GM23338 (cell line): ENCODE results near the gene CDH23. TPM values are rescaled to one million over a fixed set of nuclear protein-coding genes. Genes with fewer than 3 reads are reported as not detected.

Source experiments
- ATAC-seq: fragments of 200-7000 bp; cut with Tn5 transposase; 3 replicates; pipeline ENCODE4 v1.9.1; 2020
- DNase-seq: peaks from one replicate; pipeline ENCODE4 v3.0.0-alpha.2; 2015; ENCODE audit warnings: low spot score
- H2AFZ ChIP-seq: fragments of 200-600 bp; sonication (generic); 2 replicates; pipeline ENCODE4 v1.8.0; 2016; ENCODE audit warnings: antibody characterized with exemption, mild to moderate bottlenecking, moderate library complexity
- H3F3A ChIP-seq: fragments of 200-600 bp; sonication (generic); replicated peaks from 2 replicates; pipeline ENCODE4 v1.8.0; 2017; ENCODE audit warnings: antibody characterized with exemption, mixed run types, low read depth
- H3K27ac ChIP-seq: fragments of 200-600 bp; sonication (generic); 2 replicates; pipeline ENCODE4 v1.6.1; 2016; ENCODE audit warnings: low read depth
- H3K27me3 ChIP-seq: fragments of 200-600 bp; sonication (generic); 2 replicates; pipeline ENCODE4 v1.8.0; 2016; ENCODE audit warnings: mild to moderate bottlenecking, mixed run types, moderate library complexity; ENCODE audit not compliant: insufficient read depth
- H3K36me3 ChIP-seq: fragments of 200-600 bp; sonication (generic); 2 replicates; pipeline ENCODE4 v1.8.0; 2016; ENCODE audit warnings: mild to moderate bottlenecking; ENCODE audit not compliant: insufficient read depth
- H3K4me1 ChIP-seq: fragments of 200-600 bp; sonication (generic); 2 replicates; pipeline ENCODE4 v1.8.0; 2016; ENCODE audit warnings: mild to moderate bottlenecking, moderate library complexity; ENCODE audit not compliant: insufficient read depth
- H3K4me2 ChIP-seq: fragments of 200-600 bp; sonication (generic); 2 replicates; pipeline ENCODE4 v1.7.1; 2017; ENCODE audit warnings: mixed run types
- H3K4me3 ChIP-seq: fragments of 200-600 bp; sonication (generic); 2 replicates; pipeline ENCODE4 v1.6.1; 2016; ENCODE audit warnings: mixed run types
- H3K79me2 ChIP-seq: fragments of 200-600 bp; sonication (generic); replicated peaks from 2 replicates; pipeline ENCODE4 v1.8.0; 2017; ENCODE audit warnings: mild to moderate bottlenecking; ENCODE audit not compliant: insufficient read depth
- H3K9me2 ChIP-seq: fragments of 200-600 bp; sonication (generic); 2 replicates; pipeline ENCODE4 v1.8.0; 2017; ENCODE audit not compliant: insufficient read depth
- H4K20me1 ChIP-seq: fragments of 200-600 bp; sonication (generic); replicated peaks from 2 replicates; pipeline ENCODE4 v1.8.0; 2017; ENCODE audit warnings: mild to moderate bottlenecking; ENCODE audit not compliant: insufficient read depth
- H3K27ac Mint-ChIP-seq: 2 replicates; pipeline ENCODE4 v1.8.0; 2020; ENCODE audit warnings: inconsistent platforms, mild to moderate bottlenecking, moderate library complexity, mixed read lengths
- H3K27me3 Mint-ChIP-seq: 3 replicates; pipeline ENCODE4 v1.8.0; 2022; ENCODE audit warnings: low read depth, mild to moderate bottlenecking, moderate library complexity, mixed read lengths, inconsistent platforms; ENCODE audit not compliant: insufficient read depth, poor library complexity
- H3K36me3 Mint-ChIP-seq: 3 replicates; pipeline ENCODE4 v1.8.0; 2021; ENCODE audit warnings: low read depth, mild to moderate bottlenecking, inconsistent platforms, moderate library complexity, mixed read lengths
- H3K4me1 Mint-ChIP-seq: 3 replicates; pipeline ENCODE4 v1.8.0; 2020; ENCODE audit warnings: mild to moderate bottlenecking, inconsistent platforms, mixed read lengths
- H3K4me3 Mint-ChIP-seq: 3 replicates; pipeline ENCODE4 v1.8.0; 2021; ENCODE audit warnings: moderate library complexity, mild to moderate bottlenecking, inconsistent platforms, mixed read lengths
- H3K9me3 Mint-ChIP-seq: 3 replicates; pipeline ENCODE4 v1.8.0; 2020; ENCODE audit warnings: moderate library complexity, mild to moderate bottlenecking, inconsistent platforms, mixed read lengths
- CTCF ChIP-seq, 2 experiments: fragments of 200-600 bp in 1 of 2; sonication (generic) in 1 of 2; conservative IDR thresholded peaks; 2 replicates each; pipeline versions ENCODE4 v1.5.1 to v1.6.1; 2016 to 2017; ENCODE audit warnings: antibody characterized with exemption in 2 of 2, low read depth in 2 of 2, mild to moderate bottlenecking in 2 of 2, moderate library complexity in 1 of 2
- ETS1 ChIP-seq: IDR thresholded peaks from 2 replicates; pipeline ENCODE4 v1.6.1; 2016; ENCODE audit warnings: antibody characterized with exemption
- EZH2 ChIP-seq: fragments of 200-600 bp; sonication (generic); IDR thresholded peaks from one replicate; pipeline ENCODE4 v1.8.0; 2017; ENCODE audit warnings: antibody characterized with exemption, mild to moderate bottlenecking, low read depth; ENCODE audit not compliant: unreplicated experiment
- JUNB ChIP-seq: IDR thresholded peaks from one replicate; pipeline ENCODE4 v1.6.1; 2016; ENCODE audit warnings: antibody characterized with exemption; ENCODE audit not compliant: unreplicated experiment
- NANOG ChIP-seq: IDR thresholded peaks from 2 replicates; pipeline ENCODE4 v1.6.1; 2016; ENCODE audit warnings: antibody characterized with exemption, borderline replicate concordance
- POLR2AphosphoS5 ChIP-seq: IDR thresholded peaks from 2 replicates; pipeline ENCODE4 v1.6.1; 2016; ENCODE audit warnings: antibody characterized with exemption, low read depth
- STAT1 ChIP-seq: IDR thresholded peaks from one replicate; pipeline ENCODE4 v1.6.1; 2016; ENCODE audit warnings: antibody characterized with exemption; ENCODE audit not compliant: unreplicated experiment
- ZNF114 ChIP-seq: fragments of 250-450 bp; sonication (Bioruptor Pico); IDR thresholded peaks from 2 replicates; pipeline ENCODE4 v1.5.0; 2020; ENCODE audit warnings: mild to moderate bottlenecking, moderate library complexity
- ZNF331 ChIP-seq: fragments of 250-450 bp; sonication (Bioruptor Pico); IDR thresholded peaks from 2 replicates; pipeline ENCODE4 v1.5.0; 2020; ENCODE audit warnings: low read depth, mild to moderate bottlenecking, moderate library complexity
- ZNF462 ChIP-seq: fragments of 250-450 bp; sonication (Bioruptor Pico); IDR thresholded peaks from 2 replicates; pipeline ENCODE4 v1.5.0; 2020; ENCODE audit warnings: mild to moderate bottlenecking, moderate library complexity
- polyA plus RNA-seq: library from polyadenylated mRNA; unstranded; fragments of >200 nt; fragmentation: Nextera tagmentation; extraction: Ambion mirVana; gene quantifications from 2 replicates; pipeline ENCODE4 v1.2.1, GENCODE V29; 2016
- total RNA-seq: library from RNA; depleted of rRNA; stranded (reverse); fragments of >200 nt; shearing (Covaris generic); gene quantifications from 2 replicates; pipeline ENCODE4 v1.2.3, GENCODE V29; 2014

Gene CDH23
- total and polyA plus RNA-seq, 2 experiments from 2014 or later = 0.95 to 4.3 TPM

GRCh38 chr10:71846816-71847215 lies 450.1 kb downstream of the CDH23 start:
- Histone ChIP-seq H2AFZ (no peak overlapping the region), H3K4me3 (no peak overlapping the region), H3K27ac (no peak overlapping the region), H3K4me1 (peaks cover 30% of the 10 kb centered on the region), H3K27me3 (no peaks in the 10 kb centered on the region), H3K9me2 (no peaks in the 10 kb centered on the region), H3K79me2 (peaks cover 89% of the 10 kb centered on the region), H3F3A (no peaks in the 10 kb centered on the region), H3K4me2 (no peak overlapping the region), H4K20me1 (peaks cover 59% of the 10 kb centered on the region), H3K36me3 (no peaks in the 10 kb centered on the region)
- no peak for DNase-seq
- no peak for ATAC-seq
- H3K27ac Mint-ChIP-seq = no peak overlapping the region
- no peak overlapping the region for H3K4me3 Mint-ChIP-seq
- no peaks in the 10 kb centered on the region for H3K9me3 Mint-ChIP-seq
- peaks cover 5% of the 10 kb centered on the region for H3K27me3 Mint-ChIP-seq
- TF ChIP-seq EZH2 = no peak
- no peak for TF ChIP-seq JUNB
- TF ChIP-seq ZNF331 (CRISPR knock-in tag) = no peak
- no peak for TF ChIP-seq ETS1
- TF ChIP-seq STAT1 = no peak
- TF ChIP-seq ZNF114 (CRISPR knock-in tag) = no peak
- no peak for TF ChIP-seq POLR2AphosphoS5
- no peak for TF ChIP-seq CTCF (conservative IDR thresholded peaks at IDR 0.05; ENCODE audit: low read depth in 2 of 2)
- TF ChIP-seq NANOG = no peak
- H3K4me1 Mint-ChIP-seq = peaks cover 33% of the 10 kb centered on the region
- H3K36me3 Mint-ChIP-seq = no peaks in the 10 kb centered on the region

GRCh38 chr10:71847418-71847817 lies 450.7 kb downstream of the CDH23 start:
- Histone ChIP-seq H4K20me1 (peaks cover 53% of the 10 kb centered on the region), H3K36me3 (no peaks in the 10 kb centered on the region), H3K27ac (no peak overlapping the region), H3K4me1 (peaks cover 30% of the 10 kb centered on the region), H3K4me2 (no peak overlapping the region), H3K27me3 (no peaks in the 10 kb centered on the region), H3K79me2 (peaks cover 83% of the 10 kb centered on the region), H3K9me2 (no peaks in the 10 kb centered on the region), H2AFZ (no peak overlapping the region), H3K4me3 (no peak overlapping the region), H3F3A (no peaks in the 10 kb centered on the region)
- H3K9me3 Mint-ChIP-seq = no peaks in the 10 kb centered on the region
- ATAC-seq (no peak), DNase-seq (no peak)
- H3K27ac Mint-ChIP-seq = no peak overlapping the region
- H3K4me3 Mint-ChIP-seq = no peak overlapping the region
- TF ChIP-seq ZNF114 (CRISPR knock-in tag) = no peak
- no peak for TF ChIP-seq CTCF (conservative IDR thresholded peaks at IDR 0.05; ENCODE audit: low read depth in 2 of 2)
- TF ChIP-seq STAT1 = no peak
- no peak for TF ChIP-seq ZNF462
- no peaks in the 10 kb centered on the region for H3K36me3 Mint-ChIP-seq
- H3K4me1 Mint-ChIP-seq = peaks cover 31% of the 10 kb centered on the region
- peaks cover 5% of the 10 kb centered on the region for H3K27me3 Mint-ChIP-seq
